Measurements from ENCODE around the gene GNAL. TPM values are rescaled to one million over a fixed set of nuclear protein-coding genes. Genes with fewer than 3 reads are reported as not detected.
"Not testable (repeated sequence)": the region's sequence is repeated elsewhere in the genome, so short reads cannot be mapped to it uniquely, and the experiment has no call there.

Gene GNAL
- polyA plus RNA-seq, 1 experiment: 0.21 TPM

GRCh38 chr18:11887328-11888128, 198.5 kb downstream of the GNAL start:
- H3K36me3 ChIP-seq (ENCODE audit: control insufficient read depth, insufficient read depth, low read length): peaks cover 12% of the 10 kb centered on the region; the same call in 1 of the 2 replicates
- ChIA-PET CTCF (interaction anchor here (0.6 to 1.0 kb wide), 2 partner anchors 24 to 50 kb away, joined by 3 read pairs; no protein-coding TSS in a partner anchor), POLR2A (no interaction called here)
- no peak for TF ChIP-seq CTCF (IDR thresholded peaks at IDR 0.05; ENCODE audit: insufficient read depth, low read depth, low read length)
- DNase-seq (ENCODE audit: low read depth): no peak
- no peaks in the 10 kb centered on the region for H3K27me3 ChIP-seq (ENCODE audit: control insufficient read depth, insufficient read depth, low read length)
- no peak overlapping the region for H3K4me3 ChIP-seq (ENCODE audit: low read depth, low read length)

- ChIA-PET POLR2A (no interaction called here), CTCF (no interaction called here)
- DNase-seq (ENCODE audit: low read depth): no peak
- TF ChIP-seq CTCF (IDR thresholded peaks at IDR 0.05; ENCODE audit: insufficient read depth, low read depth, low read length): no peak
- Histone ChIP-seq H3K27me3 (ENCODE audit: control insufficient read depth, insufficient read depth, low read length) (no peaks in the 10 kb centered on the region), H3K4me3 (ENCODE audit: low read depth, low read length) (no peak overlapping the region), H3K36me3 (ENCODE audit: control insufficient read depth, insufficient read depth, low read length) (peaks cover 13% of the 10 kb centered on the region; the same call in 1 of the 2 replicates)
These were observed 199.7 kb downstream of the GNAL start for GRCh38 chr18:11888726-11889125.

GRCh38 chr18:11889284-11889683, 200.2 kb downstream of the GNAL start:
- no peak for DNase-seq (ENCODE audit: low read depth)
- peaks cover 13% of the 10 kb centered on the region; the same call in 1 of the 2 replicates for H3K36me3 ChIP-seq (ENCODE audit: control insufficient read depth, insufficient read depth, low read length)
- POLR2A ChIA-PET: no interaction called here
- no peak for TF ChIP-seq CTCF (IDR thresholded peaks at IDR 0.05; ENCODE audit: insufficient read depth, low read depth, low read length)
- no peak overlapping the region for H3K4me3 ChIP-seq (ENCODE audit: low read depth, low read length)
- no peaks in the 10 kb centered on the region for H3K27me3 ChIP-seq (ENCODE audit: control insufficient read depth, insufficient read depth, low read length)
- CTCF ChIA-PET: no interaction called here

- DNase-seq (ENCODE audit: low read depth): no peak
- ChIA-PET POLR2A (no interaction called here), CTCF (no interaction called here)
- Histone ChIP-seq H3K27me3 (ENCODE audit: control insufficient read depth, insufficient read depth, low read length) (no peaks in the 10 kb centered on the region), H3K4me3 (ENCODE audit: low read depth, low read length) (no peak overlapping the region), H3K36me3 (ENCODE audit: control insufficient read depth, insufficient read depth, low read length) (peaks cover 8% of the 10 kb centered on the region)
- TF ChIP-seq CTCF (IDR thresholded peaks at IDR 0.05; ENCODE audit: insufficient read depth, low read depth, low read length): no peak
These were observed 202.7 kb downstream of the GNAL start for GRCh38 chr18:11891737-11892136.

- H3K36me3 ChIP-seq (ENCODE audit: control insufficient read depth, insufficient read depth, low read length); H3K4me3 ChIP-seq (ENCODE audit: low read depth, low read length); POLR2A ChIA-PET; H3K27me3 ChIP-seq (ENCODE audit: control insufficient read depth, insufficient read depth, low read length); DNase-seq (ENCODE audit: low read depth): not testable (repeated sequence)
- CTCF ChIA-PET: interaction anchor here (0.6 kb wide), 1 partner anchor 84 kb away, joined by 4 read pairs; no protein-coding TSS in a partner anchor
These were observed 203.4 kb downstream of the GNAL start for GRCh38 chr18:11892438-11892837.
